ENCODE data around the gene ZNF737.
"Not testable (repeated sequence)": the region's sequence is repeated elsewhere in the genome, so short reads cannot be mapped to it uniquely, and the experiment has no call there.

The ZNF737 gene

DNA sequence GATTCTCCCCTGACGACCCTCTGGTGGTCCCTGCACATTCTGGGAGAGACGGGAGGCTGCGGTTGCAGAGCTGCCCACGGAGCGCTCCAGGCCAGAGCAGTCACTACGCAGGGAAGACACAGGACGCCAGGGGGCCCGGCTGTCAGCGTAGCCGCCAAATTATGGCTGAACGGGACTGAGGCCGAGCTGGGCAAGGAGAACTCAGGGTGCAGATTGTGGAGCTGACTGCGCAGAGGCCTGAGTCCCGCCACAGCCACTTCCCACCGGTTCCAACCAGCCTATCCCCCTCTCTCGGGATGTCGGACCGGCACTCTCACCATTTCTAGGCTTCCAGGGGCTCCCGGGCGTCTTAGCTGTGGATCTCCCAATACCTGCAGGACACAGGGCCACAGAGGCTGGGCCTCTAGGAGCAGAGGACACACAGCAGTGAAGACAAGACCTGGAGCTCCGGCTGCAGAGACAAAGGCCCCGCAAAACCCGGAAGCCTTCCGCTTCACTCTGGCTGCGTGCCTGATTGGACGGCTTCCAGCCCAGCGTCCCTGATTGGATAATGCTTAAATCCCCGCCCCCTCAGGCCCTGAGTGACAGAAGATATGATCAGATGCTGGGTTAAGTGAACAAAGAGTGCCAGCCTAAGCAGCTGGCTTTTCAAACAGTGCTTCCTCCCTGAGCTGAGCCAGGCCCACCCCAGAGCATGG, at the start of gene ZNF737:
TSS of gene ZNF737 (minus strand) at position 461 of the 698 bp plus-strand sequence. CDS start at position 320, 141 bp downstream.
- Histone ChIP-seq H3K36me3 (ENCODE audit: low read depth) (no peaks in the 10 kb centered on the region), H3K27ac (ENCODE audit: poor library complexity, severe bottlenecking) (no peak within 1 kb of the TSS), H3K27me3 (ENCODE audit: insufficient read depth, poor library complexity, severe bottlenecking) (no peaks in the 10 kb centered on the region), H3K9me3 (ENCODE audit: severe bottlenecking) (no peaks in the 10 kb centered on the region), H3K4me3 (ENCODE audit: severe bottlenecking) (peak within 1 kb of the TSS; percentile 20), H3K4me1 (ENCODE audit: insufficient read depth, poor library complexity, severe bottlenecking) (no peaks in the 10 kb centered on the region)
- peak; percentile 61 for ATAC-seq (ENCODE audit: low read depth)
- TF ChIP-seq CTCF (IDR thresholded peaks at IDR 0.05; ENCODE audit: poor library complexity, severe bottlenecking), result no peak
- peak; percentile 64 for DNase-seq (ENCODE audit: low spot score)

DNA sequence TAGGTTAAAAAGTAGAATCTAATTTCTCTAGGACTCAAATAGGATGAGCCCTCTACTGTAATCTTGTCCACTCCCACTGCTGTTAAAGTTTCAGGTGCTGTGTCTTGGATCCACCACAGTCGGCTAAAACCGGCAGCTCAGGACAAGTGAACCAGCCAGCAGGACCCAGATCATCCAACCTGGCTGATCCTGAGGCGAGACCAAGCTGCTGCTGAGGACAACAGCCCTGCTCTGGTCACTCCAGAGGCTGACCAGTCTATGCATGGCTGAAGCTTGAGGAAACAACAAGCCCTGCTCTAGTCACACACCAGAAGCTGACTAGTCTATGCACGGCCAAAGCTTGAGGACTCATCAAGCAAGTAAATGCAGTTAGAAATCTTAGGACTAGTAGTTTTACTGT, 49.4 kb upstream of the ZNF737 start:
- not testable (repeated sequence) for H3K27ac ChIP-seq (ENCODE audit: poor library complexity, severe bottlenecking); ATAC-seq (ENCODE audit: low read depth); H3K4me1 ChIP-seq (ENCODE audit: insufficient read depth, poor library complexity, severe bottlenecking); H3K4me3 ChIP-seq (ENCODE audit: severe bottlenecking); DNase-seq (ENCODE audit: low spot score); H3K36me3 ChIP-seq (ENCODE audit: low read depth); H3K9me3 ChIP-seq (ENCODE audit: severe bottlenecking); H3K27me3 ChIP-seq (ENCODE audit: insufficient read depth, poor library complexity, severe bottlenecking)

GRCh38 chr19:20612711-20613316, 47.2 kb upstream of the ZNF737 start:
- Histone ChIP-seq H3K4me3 (ENCODE audit: severe bottlenecking) (no peak overlapping the region), H3K9me3 (ENCODE audit: severe bottlenecking) (peaks cover 3% of the 10 kb centered on the region), H3K27ac (ENCODE audit: poor library complexity, severe bottlenecking) (no peak overlapping the region), H3K36me3 (ENCODE audit: low read depth) (no peaks in the 10 kb centered on the region), H3K4me1 (ENCODE audit: insufficient read depth, poor library complexity, severe bottlenecking) (no peaks in the 10 kb centered on the region), H3K27me3 (ENCODE audit: insufficient read depth, poor library complexity, severe bottlenecking) (no peaks in the 10 kb centered on the region)
- no peak for ATAC-seq (ENCODE audit: low read depth)
- TF ChIP-seq CTCF (IDR thresholded peaks at IDR 0.05; ENCODE audit: poor library complexity, severe bottlenecking), result no peak
- no peak for DNase-seq (ENCODE audit: low spot score)

DNA sequence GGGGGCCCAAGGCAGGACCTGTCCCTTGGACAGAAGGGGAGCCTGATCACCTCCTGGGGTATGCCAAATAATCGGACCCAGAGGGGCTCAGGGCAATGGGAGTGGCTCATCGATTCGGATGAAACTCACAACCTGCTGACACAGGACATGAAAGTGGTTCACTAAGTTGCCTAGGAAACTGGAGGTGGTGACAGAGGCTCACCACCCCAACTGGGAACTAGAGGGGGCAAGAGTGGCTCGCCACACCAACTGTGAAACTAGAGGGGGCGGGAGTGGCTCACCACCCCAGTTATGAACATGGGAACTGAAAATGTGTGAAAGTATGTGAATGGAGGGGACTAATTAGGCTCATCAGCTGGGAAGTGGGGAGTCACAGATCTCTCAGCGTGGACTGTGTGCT, 46.3 kb upstream of the ZNF737 start:
- Histone ChIP-seq H3K27ac (ENCODE audit: poor library complexity, severe bottlenecking) (no peak overlapping the region), H3K9me3 (ENCODE audit: severe bottlenecking) (peaks cover 3% of the 10 kb centered on the region), H3K27me3 (ENCODE audit: insufficient read depth, poor library complexity, severe bottlenecking) (no peaks in the 10 kb centered on the region), H3K4me1 (ENCODE audit: insufficient read depth, poor library complexity, severe bottlenecking) (no peaks in the 10 kb centered on the region), H3K4me3 (ENCODE audit: severe bottlenecking) (no peak overlapping the region), H3K36me3 (ENCODE audit: low read depth) (no peaks in the 10 kb centered on the region)
- ATAC-seq (ENCODE audit: low read depth) (no peak), DNase-seq (ENCODE audit: low spot score) (no peak)
- TF ChIP-seq CTCF (IDR thresholded peaks at IDR 0.05; ENCODE audit: poor library complexity, severe bottlenecking), result no peak

DNA sequence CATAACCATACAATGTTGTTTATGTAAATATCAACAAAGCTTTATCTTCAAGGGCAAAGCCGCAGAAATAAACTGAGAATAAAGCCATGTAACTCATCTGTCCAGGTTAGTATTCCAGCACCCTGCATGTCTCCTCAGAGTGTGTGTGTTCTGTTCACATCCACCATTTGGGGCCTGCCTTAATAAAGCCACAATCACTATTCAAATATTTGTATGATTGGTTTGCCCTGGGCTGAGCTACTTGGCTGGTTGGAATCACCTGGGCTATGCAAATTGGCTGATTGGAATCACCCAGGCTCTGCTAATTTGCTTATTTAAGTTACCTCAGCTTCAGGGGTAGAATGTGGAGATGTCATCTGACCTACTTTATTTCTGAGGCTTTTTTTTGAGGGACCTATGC, 42.4 kb upstream of the ZNF737 start:
- TF ChIP-seq CTCF (IDR thresholded peaks at IDR 0.05; ENCODE audit: poor library complexity, severe bottlenecking), result no peak
- H3K27ac ChIP-seq (ENCODE audit: poor library complexity, severe bottlenecking), result no peak overlapping the region
- no peaks in the 10 kb centered on the region for H3K4me1 ChIP-seq (ENCODE audit: insufficient read depth, poor library complexity, severe bottlenecking)
- H3K9me3 ChIP-seq (ENCODE audit: severe bottlenecking), result no peaks in the 10 kb centered on the region
- no peaks in the 10 kb centered on the region for H3K27me3 ChIP-seq (ENCODE audit: insufficient read depth, poor library complexity, severe bottlenecking)
- no peaks in the 10 kb centered on the region for H3K36me3 ChIP-seq (ENCODE audit: low read depth)
- ATAC-seq (ENCODE audit: low read depth) (no peak), DNase-seq (ENCODE audit: low spot score) (no peak)
- H3K4me3 ChIP-seq (ENCODE audit: severe bottlenecking), result no peak overlapping the region

Measured in RWPE2 (cell line).